ENCODE data around the gene SERPIND1. TPM values are rescaled to one million over a fixed set of nuclear protein-coding genes. Genes with fewer than 3 reads are reported as not detected.
A peak's percentile ranks its signal among the peaks of the same experiment; 100 is the strongest.

The SERPIND1 gene
- polyA plus RNA-seq, 4 donors: 0.04 to 0.16 TPM; not detected in 2

DNA sequence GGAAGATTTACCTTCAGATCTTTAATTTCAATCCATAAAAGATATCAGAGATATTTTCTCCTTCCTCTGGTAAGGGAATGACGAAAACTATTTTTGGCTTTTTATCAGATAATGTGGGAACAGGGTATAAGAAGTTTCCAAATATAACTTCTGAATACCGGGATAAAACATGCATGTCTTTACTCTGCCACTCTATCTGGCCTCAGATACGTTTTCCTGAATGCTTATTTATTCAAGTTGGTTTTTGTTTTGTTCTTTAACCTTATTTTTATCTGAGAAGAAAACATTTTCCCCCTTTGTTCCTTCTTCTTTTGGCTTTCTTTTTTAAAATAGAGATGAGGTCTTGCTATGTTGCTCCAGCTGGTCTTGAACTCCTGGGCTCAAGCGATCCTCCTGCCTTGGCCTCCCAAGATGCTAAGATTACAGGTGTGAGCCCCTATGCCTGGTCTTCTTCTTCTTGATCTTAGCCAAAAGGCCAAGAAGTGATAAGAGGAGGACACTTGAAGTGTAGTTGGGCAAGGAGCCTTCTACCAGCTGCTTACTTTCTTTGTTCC lies 1.5 kb downstream of the SERPIND1 start:
- H3K27me3 ChIP-seq (ENCODE audit: control insufficient read depth in 3 of 3, insufficient read depth in 3 of 3, low read length in 3 of 3): no peaks in the 10 kb centered on the region
- H3K4me1 ChIP-seq (ENCODE audit: control insufficient read depth in 3 of 3, insufficient read depth in 2 of 3, low read depth in 1 of 3, low read length in 2 of 3): peaks cover 0 to 19% (median 0%) of the 10 kb centered on the region in 3 donors
- H3K27ac ChIP-seq (ENCODE audit: low read depth in 1 of 3, low read length in 2 of 3): no peak overlapping the region
- peaks cover 3 to 28% (median 9%) of the 10 kb centered on the region in 3 donors for H3K36me3 ChIP-seq (ENCODE audit: control insufficient read depth in 3 of 3, insufficient read depth in 2 of 3, low read depth in 1 of 3, low read length in 3 of 3)
- no peak for DNase-seq
- 86 to 88% (median 87%) methylated on average over 4 of the region's 4 CpGs for WGBS, 3 donors
- H3K4me3 ChIP-seq (ENCODE audit: low read depth in 1 of 3, low read length in 3 of 3): no peak overlapping the region
- H3K9me3 ChIP-seq (ENCODE audit: control insufficient read depth in 2 of 2, insufficient read depth in 1 of 2, low read depth in 1 of 2, low read length in 1 of 2): no peaks in the 10 kb centered on the region
- no peak for FAIRE-seq

DNA sequence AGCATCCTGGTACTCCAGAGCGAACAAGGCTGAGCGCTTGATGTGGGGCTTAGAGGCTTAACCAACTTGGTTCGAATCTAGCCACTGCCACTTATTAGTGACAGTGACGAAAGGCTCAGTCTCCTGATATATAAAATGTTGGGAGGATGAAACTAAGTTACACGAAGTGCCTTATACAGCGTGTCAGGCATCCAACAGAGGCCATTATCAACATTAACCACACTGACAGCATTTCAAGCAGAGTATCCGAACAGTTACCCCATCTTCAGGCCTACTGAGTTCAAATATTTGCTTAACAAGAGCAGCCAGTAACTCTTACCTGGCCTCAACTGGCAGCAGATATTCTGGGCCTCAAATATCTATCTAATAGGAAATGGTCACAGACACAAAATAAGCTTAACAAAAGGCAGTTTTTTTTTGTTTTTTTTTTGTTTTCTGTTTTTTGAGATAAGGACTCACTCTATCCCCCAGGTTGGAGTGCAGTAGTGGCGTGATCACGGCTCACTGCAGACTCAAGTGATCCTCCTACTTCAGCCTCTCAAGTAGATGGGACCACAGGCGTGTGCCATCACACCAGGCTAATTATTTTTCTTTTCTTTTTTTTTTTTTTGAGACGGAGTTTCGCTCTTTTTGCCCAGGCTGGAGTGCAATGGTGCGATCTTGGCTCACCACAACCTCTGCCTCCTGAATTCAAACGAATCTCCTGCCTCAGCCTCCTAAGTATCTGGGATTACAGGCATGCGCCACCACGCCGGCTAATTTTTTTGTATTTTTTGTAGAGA lies 2.9 kb downstream of the SERPIND1 start:
- H3K9me3 ChIP-seq (ENCODE audit: control insufficient read depth in 2 of 2, insufficient read depth in 1 of 2, low read depth in 1 of 2, low read length in 1 of 2): no peaks in the 10 kb centered on the region
- H3K27me3 ChIP-seq (ENCODE audit: control insufficient read depth in 3 of 3, insufficient read depth in 3 of 3, low read length in 3 of 3): no peaks in the 10 kb centered on the region
- peak overlapping the region in 1 of 3 donors; percentile 79 for H3K27ac ChIP-seq (ENCODE audit: low read depth in 1 of 3, low read length in 2 of 3)
- peaks cover 0 to 19% (median 0%) of the 10 kb centered on the region in 3 donors for H3K4me1 ChIP-seq (ENCODE audit: control insufficient read depth in 3 of 3, insufficient read depth in 2 of 3, low read depth in 1 of 3, low read length in 2 of 3)
- WGBS, 3 donors: 92 to 93% (median 92%) methylated on average over 17 of the region's 17 CpGs
- FAIRE-seq (no peak), DNase-seq (no peak)
- H3K36me3 ChIP-seq (ENCODE audit: control insufficient read depth in 3 of 3, insufficient read depth in 2 of 3, low read depth in 1 of 3, low read length in 3 of 3): peaks cover 7 to 32% (median 9%) of the 10 kb centered on the region in 3 donors
- H3K4me3 ChIP-seq (ENCODE audit: low read depth in 1 of 3, low read length in 3 of 3): no peak overlapping the region

DNA sequence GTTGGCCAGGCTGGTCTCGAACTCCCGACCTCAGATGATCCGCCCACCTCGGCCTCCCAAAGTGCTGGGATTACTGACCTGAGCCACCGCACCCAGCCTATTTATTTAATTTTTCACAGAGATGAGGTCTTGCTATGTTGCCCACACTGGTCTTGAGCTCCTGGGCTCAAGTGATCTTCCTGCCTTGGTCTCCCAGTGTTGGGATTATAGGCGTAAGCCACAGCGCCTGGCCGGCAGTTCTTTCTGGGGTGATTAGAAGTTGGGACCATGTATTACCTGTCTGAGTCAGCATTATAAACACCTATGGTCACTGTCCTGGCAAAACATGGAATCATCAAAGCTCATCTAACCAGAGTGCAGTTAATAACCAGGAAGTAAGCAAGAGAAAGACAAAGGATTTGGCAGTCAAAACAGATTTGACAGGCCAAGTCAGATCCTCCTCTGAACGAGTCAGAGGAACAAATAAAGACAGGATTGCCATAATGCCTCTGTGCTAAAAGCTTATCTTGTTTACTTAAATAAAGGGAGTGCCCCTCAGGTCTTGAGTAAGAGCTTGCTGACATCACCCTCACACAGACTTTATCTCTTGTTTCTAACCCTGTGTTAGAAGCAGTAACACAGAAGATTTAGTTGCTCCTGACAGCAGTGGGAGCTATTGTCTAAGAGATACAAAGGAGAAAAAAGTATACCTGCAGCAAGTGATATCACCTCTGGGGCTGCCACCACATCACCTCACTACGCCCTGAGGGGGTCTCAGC lies 3.7 kb downstream of the SERPIND1 start:
- peaks cover 3 to 30% (median 9%) of the 10 kb centered on the region in 3 donors for H3K36me3 ChIP-seq (ENCODE audit: control insufficient read depth in 3 of 3, insufficient read depth in 2 of 3, low read depth in 1 of 3, low read length in 3 of 3)

DNA sequence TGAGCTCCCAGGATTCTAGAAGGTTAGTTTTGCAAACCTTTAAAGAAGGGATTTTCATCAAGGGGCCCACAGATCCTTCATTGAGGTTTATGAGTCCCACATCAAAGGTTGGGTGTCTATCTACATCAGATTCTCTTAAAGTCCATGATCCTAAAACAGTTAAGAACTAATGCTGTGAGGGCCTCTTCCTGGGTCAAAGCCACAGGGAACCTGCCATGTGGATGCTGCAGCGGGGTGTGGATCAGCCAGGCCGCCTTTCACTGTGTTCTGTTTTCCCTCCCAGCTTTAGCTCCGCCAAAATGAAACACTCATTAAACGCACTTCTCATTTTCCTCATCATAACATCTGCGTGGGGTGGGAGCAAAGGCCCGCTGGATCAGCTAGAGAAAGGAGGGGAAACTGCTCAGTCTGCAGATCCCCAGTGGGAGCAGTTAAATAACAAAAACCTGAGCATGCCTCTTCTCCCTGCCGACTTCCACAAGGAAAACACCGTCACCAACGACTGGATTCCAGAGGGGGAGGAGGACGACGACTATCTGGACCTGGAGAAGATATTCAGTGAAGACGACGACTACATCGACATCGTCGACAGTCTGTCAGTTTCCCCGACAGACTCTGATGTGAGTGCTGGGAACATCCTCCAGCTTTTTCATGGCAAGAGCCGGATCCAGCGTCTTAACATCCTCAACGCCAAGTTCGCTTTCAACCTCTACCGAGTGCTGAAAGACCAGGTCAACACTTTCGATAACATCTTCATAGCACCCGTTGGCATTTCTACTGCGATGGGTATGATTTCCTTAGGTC lies 5.3 kb downstream of the SERPIND1 start:
- DNase-seq (no peak), FAIRE-seq (no peak)
- no peaks in the 10 kb centered on the region for H3K9me3 ChIP-seq (ENCODE audit: control insufficient read depth in 2 of 2, insufficient read depth in 1 of 2, low read depth in 1 of 2, low read length in 1 of 2)
- no peak overlapping the region for H3K4me3 ChIP-seq (ENCODE audit: low read depth in 1 of 3, low read length in 3 of 3)
- WGBS, 3 donors: 91 to 92% (median 91%) methylated on average over 25 of the region's 25 CpGs
- peaks cover 0 to 11% (median 0%) of the 10 kb centered on the region in 3 donors for H3K4me1 ChIP-seq (ENCODE audit: control insufficient read depth in 3 of 3, insufficient read depth in 2 of 3, low read depth in 1 of 3, low read length in 2 of 3)
- no peak overlapping the region for H3K27ac ChIP-seq (ENCODE audit: low read depth in 1 of 3, low read length in 2 of 3)
- no peaks in the 10 kb centered on the region for H3K27me3 ChIP-seq (ENCODE audit: control insufficient read depth in 3 of 3, insufficient read depth in 3 of 3, low read length in 3 of 3)
- H3K36me3 ChIP-seq (ENCODE audit: control insufficient read depth in 3 of 3, insufficient read depth in 2 of 3, low read depth in 1 of 3, low read length in 3 of 3): peaks cover 3 to 32% (median 9%) of the 10 kb centered on the region in 3 donors

More for the DNA sequence above, 3.7 kb downstream of the SERPIND1 start:
- WGBS, 3 donors: 38 to 72% (median 57%) methylated on average over 10 of the region's 10 CpGs
- FAIRE-seq (no peak), DNase-seq (peak; percentile 90 to 93)
- no peaks in the 10 kb centered on the region for H3K9me3 ChIP-seq (ENCODE audit: control insufficient read depth in 2 of 2, insufficient read depth in 1 of 2, low read depth in 1 of 2, low read length in 1 of 2)
- peak overlapping the region in 2 of 3 donors; percentile 68 to 79 for H3K27ac ChIP-seq (ENCODE audit: low read depth in 1 of 3, low read length in 2 of 3)
- no peak overlapping the region for H3K4me3 ChIP-seq (ENCODE audit: low read depth in 1 of 3, low read length in 3 of 3)
- peaks cover 0 to 19% (median 0%) of the 10 kb centered on the region in 3 donors for H3K4me1 ChIP-seq (ENCODE audit: control insufficient read depth in 3 of 3, insufficient read depth in 2 of 3, low read depth in 1 of 3, low read length in 2 of 3)
- H3K27me3 ChIP-seq (ENCODE audit: control insufficient read depth in 3 of 3, insufficient read depth in 3 of 3, low read length in 3 of 3): no peaks in the 10 kb centered on the region

DNA sequence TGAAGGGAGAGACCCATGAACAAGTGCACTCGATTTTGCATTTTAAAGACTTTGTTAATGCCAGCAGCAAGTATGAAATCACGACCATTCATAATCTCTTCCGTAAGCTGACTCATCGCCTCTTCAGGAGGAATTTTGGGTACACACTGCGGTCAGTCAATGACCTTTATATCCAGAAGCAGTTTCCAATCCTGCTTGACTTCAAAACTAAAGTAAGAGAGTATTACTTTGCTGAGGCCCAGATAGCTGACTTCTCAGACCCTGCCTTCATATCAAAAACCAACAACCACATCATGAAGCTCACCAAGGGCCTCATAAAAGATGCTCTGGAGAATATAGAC lies 5.9 kb downstream of the SERPIND1 start:
- Histone ChIP-seq H3K9me3 (ENCODE audit: control insufficient read depth in 2 of 2, insufficient read depth in 1 of 2, low read depth in 1 of 2, low read length in 1 of 2) (no peaks in the 10 kb centered on the region), H3K4me1 (ENCODE audit: control insufficient read depth in 3 of 3, insufficient read depth in 2 of 3, low read depth in 1 of 3, low read length in 2 of 3) (peaks cover 0 to 11% (median 0%) of the 10 kb centered on the region in 3 donors), H3K27me3 (ENCODE audit: control insufficient read depth in 3 of 3, insufficient read depth in 3 of 3, low read length in 3 of 3) (no peaks in the 10 kb centered on the region), H3K27ac (ENCODE audit: low read depth in 1 of 3, low read length in 2 of 3) (no peak overlapping the region), H3K4me3 (ENCODE audit: low read depth in 1 of 3, low read length in 3 of 3) (no peak overlapping the region), H3K36me3 (ENCODE audit: control insufficient read depth in 3 of 3, insufficient read depth in 2 of 3, low read depth in 1 of 3, low read length in 3 of 3) (peaks cover 3 to 32% (median 9%) of the 10 kb centered on the region in 3 donors)
- WGBS, 3 donors: 84 to 92% (median 89%) methylated on average over 5 of the region's 5 CpGs
- no peak for FAIRE-seq
- no peak for DNase-seq

DNA sequence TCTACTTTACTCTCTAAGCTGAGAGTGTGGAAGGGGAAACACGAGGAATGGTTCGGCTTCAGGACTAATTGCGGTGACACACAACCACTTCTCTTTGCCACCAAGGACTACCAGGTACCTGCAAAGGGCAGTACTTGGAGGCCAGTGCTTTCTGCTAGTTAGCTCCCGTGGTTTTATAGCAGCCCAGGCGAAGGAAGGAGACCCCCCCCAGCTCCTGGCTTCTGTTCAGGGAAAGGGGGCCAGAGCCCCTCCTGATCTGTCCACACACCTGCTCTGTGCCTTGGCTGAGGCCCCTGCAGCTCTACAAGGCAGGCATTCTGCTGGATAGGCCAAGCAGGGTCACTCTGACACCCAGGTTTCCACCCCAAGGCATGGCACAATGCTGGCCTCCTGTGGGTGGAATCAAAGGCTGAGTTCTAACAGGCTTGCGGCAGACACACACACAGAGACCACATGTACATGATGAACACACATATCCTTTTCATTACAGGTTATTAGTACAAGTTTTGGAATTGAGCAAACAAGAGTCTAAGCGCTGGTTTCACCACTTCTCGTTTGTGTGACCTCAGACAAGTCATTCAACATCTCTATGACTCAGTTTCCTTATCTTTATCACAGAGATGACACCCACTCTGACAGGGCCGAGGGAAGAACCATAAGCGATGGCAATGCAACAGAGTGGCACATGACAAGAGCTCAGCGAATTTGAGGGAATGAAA lies 7.5 kb downstream of the SERPIND1 start:
- Histone ChIP-seq H3K4me3 (ENCODE audit: low read depth in 1 of 3, low read length in 3 of 3) (no peak overlapping the region), H3K27ac (ENCODE audit: low read depth in 1 of 3, low read length in 2 of 3) (no peak overlapping the region), H3K27me3 (ENCODE audit: control insufficient read depth in 3 of 3, insufficient read depth in 3 of 3, low read length in 3 of 3) (no peaks in the 10 kb centered on the region), H3K9me3 (ENCODE audit: control insufficient read depth in 2 of 2, insufficient read depth in 1 of 2, low read depth in 1 of 2, low read length in 1 of 2) (no peaks in the 10 kb centered on the region), H3K36me3 (ENCODE audit: control insufficient read depth in 3 of 3, insufficient read depth in 2 of 3, low read depth in 1 of 3, low read length in 3 of 3) (peaks cover 5 to 41% (median 11%) of the 10 kb centered on the region in 3 donors), H3K4me1 (ENCODE audit: control insufficient read depth in 3 of 3, insufficient read depth in 2 of 3, low read depth in 1 of 3, low read length in 2 of 3) (peaks cover 0 to 11% (median 0%) of the 10 kb centered on the region in 3 donors)
- WGBS, 3 donors: 78 to 87% (median 86%) methylated on average over 11 of the region's 11 CpGs
- no peak for DNase-seq
- no peak for FAIRE-seq

DNA sequence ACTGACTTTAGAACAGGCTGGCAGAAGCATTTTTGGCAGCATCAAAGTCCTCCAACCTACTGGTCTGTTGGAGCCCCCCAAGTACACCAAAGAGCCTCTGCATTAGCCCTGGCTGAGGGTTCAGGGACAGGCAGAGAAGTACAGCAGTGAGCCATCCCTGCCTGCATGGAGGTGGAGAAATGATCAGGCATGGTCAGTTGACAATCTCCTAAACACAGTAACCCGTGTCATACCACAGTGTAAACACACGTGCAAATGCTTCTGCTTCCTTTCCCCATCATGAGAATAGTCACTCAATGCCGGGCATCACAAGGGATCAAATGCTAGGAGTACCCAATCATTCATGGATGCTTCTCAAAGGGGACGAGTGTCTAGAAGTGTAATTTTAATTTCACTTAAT lies 8.2 kb downstream of the SERPIND1 start:
- FAIRE-seq (no peak), DNase-seq (no peak)
- no peaks in the 10 kb centered on the region for H3K9me3 ChIP-seq (ENCODE audit: control insufficient read depth in 2 of 2, insufficient read depth in 1 of 2, low read depth in 1 of 2, low read length in 1 of 2)
- no peak overlapping the region for H3K27ac ChIP-seq (ENCODE audit: low read depth in 1 of 3, low read length in 2 of 3)
- WGBS, 3 donors: 84 to 94% (median 87%) methylated on average over 4 of the region's 4 CpGs
- no peaks in the 10 kb centered on the region for H3K27me3 ChIP-seq (ENCODE audit: control insufficient read depth in 3 of 3, insufficient read depth in 3 of 3, low read length in 3 of 3)
- peaks cover 7 to 46% (median 11%) of the 10 kb centered on the region in 3 donors for H3K36me3 ChIP-seq (ENCODE audit: control insufficient read depth in 3 of 3, insufficient read depth in 2 of 3, low read depth in 1 of 3, low read length in 3 of 3)
- H3K4me1 ChIP-seq (ENCODE audit: control insufficient read depth in 3 of 3, insufficient read depth in 2 of 3, low read depth in 1 of 3, low read length in 2 of 3): peaks cover 0 to 11% (median 0%) of the 10 kb centered on the region in 3 donors
- no peak overlapping the region for H3K4me3 ChIP-seq (ENCODE audit: low read depth in 1 of 3, low read length in 3 of 3)
